ENCODE results near the gene RBMS3.

The RBMS3 gene

GRCh38 chr3:29942297-29942696 is 661.4 kb downstream of the RBMS3 start:
- in situ Hi-C loops (cut with MboI; ENCODE audit: low pct_unique_long_range_greater_than_20kb, low sequenced_read_pairs, unreplicated experiment) = no loop called here
- TF ChIP-seq CTCF (IDR thresholded peaks at IDR 0.05; ENCODE audit: extremely low read depth, insufficient read depth, missing control alignments) = no peak
- no peak for DNase-seq (ENCODE audit: low spot score)

- no peak for TF ChIP-seq CTCF (IDR thresholded peaks at IDR 0.05; ENCODE audit: extremely low read depth, insufficient read depth, missing control alignments)
- DNase-seq (ENCODE audit: low spot score) = no peak
- in situ Hi-C loops (cut with MboI; ENCODE audit: low pct_unique_long_range_greater_than_20kb, low sequenced_read_pairs, unreplicated experiment) = no loop called here
Measured at GRCh38 chr3:29949131-29949530, 668.3 kb downstream of the RBMS3 start.

GRCh38 chr3:29949940-29950616 is 669.2 kb downstream of the RBMS3 start:
- no peak for TF ChIP-seq CTCF (IDR thresholded peaks at IDR 0.05; ENCODE audit: extremely low read depth, insufficient read depth, missing control alignments)
- in situ Hi-C loops (cut with MboI; ENCODE audit: low pct_unique_long_range_greater_than_20kb, low sequenced_read_pairs, unreplicated experiment) = no loop called here
- no peak for DNase-seq (ENCODE audit: low spot score)

GRCh38 chr3:29952431-29952830 is 671.6 kb downstream of the RBMS3 start:
- in situ Hi-C loops (cut with MboI; ENCODE audit: low pct_unique_long_range_greater_than_20kb, low sequenced_read_pairs, unreplicated experiment) = no loop called here
- no peak for TF ChIP-seq CTCF (IDR thresholded peaks at IDR 0.05; ENCODE audit: extremely low read depth, insufficient read depth, missing control alignments)
- DNase-seq (ENCODE audit: low spot score) = no peak

GRCh38 chr3:29955413-29955812 is 674.5 kb downstream of the RBMS3 start:
- TF ChIP-seq CTCF (IDR thresholded peaks at IDR 0.05; ENCODE audit: extremely low read depth, insufficient read depth, missing control alignments) = no peak
- in situ Hi-C loops (cut with MboI; ENCODE audit: low pct_unique_long_range_greater_than_20kb, low sequenced_read_pairs, unreplicated experiment) = no loop called here
- DNase-seq (ENCODE audit: low spot score) = no peak

GRCh38 chr3:29958816-29959215 is 677.9 kb downstream of the RBMS3 start:
- TF ChIP-seq CTCF (IDR thresholded peaks at IDR 0.05; ENCODE audit: extremely low read depth, insufficient read depth, missing control alignments) = no peak
- DNase-seq (ENCODE audit: low spot score) = no peak
- in situ Hi-C loops (cut with MboI; ENCODE audit: low pct_unique_long_range_greater_than_20kb, low sequenced_read_pairs, unreplicated experiment) = no loop called here
